NCI-H345 (cell line): ENCODE data around the gene AGER.

Experiments
- DNase-seq: peaks from one replicate; lab custom pipeline; 2025; lab: John Stamatoyannopoulos, UW

Gene AGER

GRCh38 chr6:32168807-32169591 lies 15.1 kb downstream of the AGER start:
- DNase-seq: no peak

- no peak for DNase-seq
Measured at GRCh38 chr6:32168350-32168749, 15.7 kb downstream of the AGER start.

GRCh38 chr6:32167761-32168262 lies 16.2 kb downstream of the AGER start:
- DNase-seq: no peak

- DNase-seq: no peak
Measured at GRCh38 chr6:32167154-32167760, 16.8 kb downstream of the AGER start.

- DNase-seq: no peak
Measured at GRCh38 chr6:32166411-32167061, 17.5 kb downstream of the AGER start.

GRCh38 chr6:32164295-32164694 lies 19.8 kb downstream of the AGER start, which contains the start of gene EGFL8:
TSS of gene EGFL8 (plus strand) at chr6:32164595. CDS start at chr6:32166166, 1,571 bp downstream.
- no peak for DNase-seq

GRCh38 chr6:32163559-32164258 lies 20.3 kb downstream of the AGER start:
- DNase-seq: no peak

- DNase-seq: no peak
Measured at GRCh38 chr6:32158052-32158451, 26.0 kb downstream of the AGER start.

- no peak for DNase-seq
Measured at GRCh38 chr6:32156891-32157290, 27.2 kb downstream of the AGER start.

GRCh38 chr6:32154514-32155161 lies 29.4 kb downstream of the AGER start:
- DNase-seq: peak; percentile 77

GRCh38 chr6:32153564-32154513 lies 30.2 kb downstream of the AGER start, which contains the start of gene PPT2:
TSS of gene PPT2 (plus strand) at chr6:32154141. CDS start at chr6:32154595, 454 bp downstream.
- DNase-seq: peak; percentile 77

GRCh38 chr6:32152769-32153563 lies 31.1 kb downstream of the AGER start:
- no peak for DNase-seq

- no peak for DNase-seq
Measured at GRCh38 chr6:32151863-32152768, 31.9 kb downstream of the AGER start, which contains the start of gene PRRT1. TSS of gene PRRT1 (minus strand) at chr6:32151939. CDS start at chr6:32151827, 112 bp downstream.

- DNase-seq: no peak
Measured at GRCh38 chr6:32151181-32151862, 32.7 kb downstream of the AGER start.

- DNase-seq: no peak
Measured at GRCh38 chr6:32149932-32150870, 33.9 kb downstream of the AGER start.

- DNase-seq: no peak
Measured at GRCh38 chr6:32149092-32149755, 34.8 kb downstream of the AGER start.
